T follicular helper cell (primary cell): ENCODE results near the gene B4GALT4.
"Not testable (repeated sequence)": the region's sequence is repeated elsewhere in the genome, so short reads cannot be mapped to it uniquely, and the experiment has no call there.

ENCODE experiments used
- DNase-seq: peaks from one replicate; pipeline ENCODE4 v3.0.0-alpha.2; 2020; ENCODE audit warnings: low read depth

B4GALT4 gene

DNA sequence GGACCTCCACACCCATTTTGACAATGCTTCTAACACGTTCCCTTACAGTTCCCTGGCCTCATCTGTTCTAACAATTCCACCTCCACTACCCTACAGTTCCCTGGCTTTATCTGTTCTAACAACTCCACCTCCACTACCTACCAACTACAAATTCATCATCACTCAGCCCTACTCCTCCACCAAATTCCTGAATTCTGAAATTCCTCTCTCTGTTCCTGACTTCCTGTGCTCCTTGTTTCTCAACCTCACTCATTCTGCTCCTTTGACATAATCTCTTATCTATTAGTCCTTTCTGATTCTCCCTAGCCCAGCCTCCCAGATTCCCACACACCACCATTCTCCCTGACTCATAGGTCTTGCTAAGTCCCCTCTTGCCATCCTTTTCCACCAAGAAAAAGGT, 44.8 kb downstream of the B4GALT4 start:
- no peak for DNase-seq

DNA sequence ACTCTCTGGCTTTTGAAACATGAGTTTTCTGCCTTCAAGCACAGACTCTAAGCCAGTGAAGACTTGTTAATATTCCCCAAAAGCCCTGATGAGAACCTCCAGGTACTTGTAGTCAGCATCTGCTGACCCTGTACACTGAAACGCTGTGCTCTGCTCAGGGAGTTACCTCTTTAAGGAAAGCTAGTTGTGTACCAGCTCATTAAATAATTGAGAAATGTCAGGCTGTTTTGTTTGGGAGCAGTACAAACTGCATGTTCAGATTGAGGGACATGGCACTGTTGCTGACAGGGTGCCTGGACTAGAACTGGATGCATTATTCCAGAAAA, 45.6 kb downstream of the B4GALT4 start:
- no peak for DNase-seq

DNA sequence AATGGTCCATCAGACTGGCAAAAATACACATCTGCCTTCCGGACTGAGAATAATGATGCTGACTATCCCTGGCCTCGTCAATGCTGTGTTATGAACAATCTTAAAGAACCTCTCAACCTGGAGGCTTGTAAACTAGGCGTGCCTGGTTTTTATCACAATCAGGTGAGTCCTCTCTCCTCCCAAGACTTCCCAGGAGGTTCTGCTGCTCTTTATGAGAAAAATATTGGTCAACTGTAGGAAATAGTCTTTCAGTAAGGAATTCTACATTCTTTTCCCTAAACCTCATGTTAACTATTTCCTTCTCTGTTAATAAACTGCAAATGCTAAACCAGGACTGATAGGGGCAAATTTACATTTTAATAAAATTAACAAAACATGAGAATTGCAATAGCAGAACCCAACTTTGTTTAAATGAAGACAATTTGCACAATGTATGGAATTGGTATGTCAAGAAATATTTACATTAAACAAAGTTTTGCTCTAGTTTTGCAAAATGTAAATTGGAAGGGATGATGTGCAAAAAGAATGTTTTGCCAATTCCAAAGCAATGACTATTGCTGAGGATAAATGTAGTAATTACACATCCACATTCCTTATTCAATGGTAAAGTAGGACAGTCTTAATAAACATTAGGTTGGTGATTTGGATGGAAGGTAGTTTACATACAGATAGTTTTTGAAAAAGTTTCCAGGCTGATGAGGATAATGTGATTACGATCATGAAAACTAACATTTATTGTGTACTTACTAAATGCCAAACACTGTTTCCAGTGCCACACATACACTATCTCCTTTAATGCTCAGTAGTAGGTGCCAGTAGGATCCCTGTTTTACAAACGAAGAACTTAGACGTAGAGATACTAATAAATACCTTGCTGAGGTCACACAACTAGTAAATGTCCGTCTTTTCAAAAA, 46.2 kb downstream of the B4GALT4 start:
- DNase-seq = no peak

DNA sequence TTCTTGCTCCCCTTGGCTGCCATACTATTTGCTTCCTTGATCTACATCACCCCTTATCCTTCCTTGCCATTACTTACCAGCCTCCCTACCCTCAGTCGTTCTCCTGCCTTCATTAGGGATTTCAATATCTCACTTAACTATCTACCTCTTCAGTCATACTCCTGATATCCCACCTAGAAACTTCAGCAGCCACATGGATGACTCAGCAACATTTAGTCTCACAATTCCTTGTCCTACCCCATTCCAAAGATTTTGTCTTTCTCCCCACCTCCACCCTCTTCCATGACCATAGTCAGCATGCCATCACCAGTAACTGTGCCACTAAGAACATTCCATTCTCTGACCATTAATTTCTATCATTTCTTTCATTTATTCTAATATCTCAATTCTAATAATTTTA, 48.9 kb downstream of the B4GALT4 start:
- no peak for DNase-seq

DNA sequence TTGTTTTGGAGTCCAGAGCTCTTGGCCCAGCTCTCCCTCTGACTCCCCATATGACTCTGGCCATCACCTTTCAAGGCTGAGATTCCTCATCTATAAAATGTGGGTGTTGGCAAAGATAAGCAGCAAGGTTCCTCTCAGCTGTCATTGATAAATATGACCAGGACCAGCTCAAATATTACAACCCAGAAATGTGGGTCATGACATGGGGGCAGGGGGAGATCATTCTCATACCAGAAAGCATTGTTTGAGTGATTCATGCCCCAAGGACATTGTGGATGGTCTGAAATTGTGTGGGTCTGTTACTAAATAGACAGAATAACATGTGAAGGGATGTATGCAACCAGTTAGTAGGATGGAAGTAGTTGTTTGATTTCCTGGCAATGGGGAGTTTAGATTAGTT, 53.4 kb downstream of the B4GALT4 start:
- DNase-seq = no peak

DNA sequence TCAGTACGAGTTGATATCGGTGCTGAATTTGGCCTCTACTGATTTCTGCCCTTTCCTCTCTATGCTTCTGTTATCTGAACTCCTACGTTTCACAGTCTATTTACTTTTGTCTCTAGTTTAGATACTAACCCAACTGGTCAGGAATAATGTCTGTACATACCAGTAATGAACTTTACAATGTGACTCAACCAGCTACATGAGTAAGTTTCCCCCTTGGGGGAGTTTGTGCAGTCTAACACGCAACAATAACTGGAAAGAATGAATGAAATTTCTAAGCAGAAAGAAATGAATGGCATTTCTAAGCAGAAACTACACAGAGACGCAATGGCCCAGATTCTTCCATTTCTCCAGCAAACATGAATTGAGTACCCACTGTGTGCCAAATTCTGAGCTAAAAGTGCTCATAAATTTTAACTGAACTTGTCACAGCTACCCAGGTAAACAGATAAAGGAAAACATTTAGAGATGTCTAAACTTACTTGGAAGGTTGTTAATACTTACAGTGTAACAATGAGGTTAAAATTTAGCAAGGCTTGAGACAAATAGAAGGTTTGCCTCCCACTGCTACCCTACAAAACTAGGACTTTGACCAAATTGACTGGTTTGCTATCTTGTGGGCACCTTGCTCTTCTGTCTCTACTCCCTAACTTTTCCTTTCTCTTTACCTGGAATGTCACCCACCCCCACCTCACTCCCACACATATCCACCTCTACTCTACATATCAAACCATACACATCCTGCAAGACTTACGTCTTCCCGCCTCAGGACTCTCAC, 55.7 kb downstream of the B4GALT4 start:
- DNase-seq = no peak

DNA sequence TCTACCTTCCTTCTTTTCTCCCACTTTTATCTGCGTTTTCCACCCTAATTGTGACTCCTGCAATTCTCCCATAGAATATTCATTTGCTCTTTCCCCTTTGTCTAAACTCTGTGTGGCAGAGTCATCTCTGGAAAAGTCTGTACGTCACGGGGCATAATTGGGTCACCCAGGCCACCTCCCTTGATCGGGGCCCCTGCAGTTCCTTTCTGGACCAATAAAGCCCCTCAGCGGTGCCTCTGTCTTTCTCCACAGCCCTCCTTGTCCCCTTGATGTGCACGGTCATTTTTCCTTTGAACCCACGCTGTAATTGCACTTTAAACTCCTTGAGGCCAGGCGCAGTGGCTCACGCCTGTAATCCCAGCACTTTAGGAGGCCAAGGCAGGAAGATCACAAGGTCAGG, 56.6 kb downstream of the B4GALT4 start:
- DNase-seq = no peak

DNA sequence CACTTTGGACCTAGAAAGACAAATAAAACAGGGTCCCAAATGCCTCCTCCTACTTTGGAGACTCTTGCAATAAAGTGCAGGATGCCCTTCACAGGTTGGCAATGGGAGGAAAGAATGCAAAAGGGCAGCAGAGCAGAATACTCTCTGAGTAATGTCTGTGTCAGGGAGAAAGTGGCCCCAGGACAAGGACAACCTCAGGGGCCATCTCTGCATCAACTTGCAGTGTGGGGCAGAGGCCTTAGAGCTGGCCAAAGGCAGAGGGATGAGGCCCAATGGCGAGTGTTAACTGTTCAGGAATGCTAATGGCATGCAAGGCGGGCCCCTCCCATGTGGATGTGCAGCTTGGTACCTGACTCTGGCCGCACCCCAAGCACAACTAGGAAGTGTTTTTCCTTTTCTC, 58.9 kb downstream of the B4GALT4 start:
- no peak for DNase-seq

DNA sequence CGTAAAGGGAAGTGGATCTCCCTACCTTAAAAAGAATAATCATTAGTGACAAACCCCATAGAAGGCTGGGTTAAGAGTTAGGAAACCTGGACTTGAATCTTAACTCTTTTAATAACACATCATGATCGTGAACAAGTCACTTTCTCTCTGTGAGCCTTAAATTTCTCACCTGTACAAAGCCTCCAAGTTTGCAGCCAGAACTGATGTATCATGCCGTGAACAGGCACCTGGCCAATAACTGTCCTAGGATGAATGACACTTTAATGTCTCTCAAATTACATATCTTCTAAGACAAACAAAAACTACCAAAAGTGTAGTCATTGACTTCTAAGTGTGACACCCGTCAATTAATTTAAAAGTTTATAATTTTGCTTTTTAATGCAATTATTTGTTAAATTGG, 63.4 kb downstream of the B4GALT4 start:
- DNase-seq = no peak

DNA sequence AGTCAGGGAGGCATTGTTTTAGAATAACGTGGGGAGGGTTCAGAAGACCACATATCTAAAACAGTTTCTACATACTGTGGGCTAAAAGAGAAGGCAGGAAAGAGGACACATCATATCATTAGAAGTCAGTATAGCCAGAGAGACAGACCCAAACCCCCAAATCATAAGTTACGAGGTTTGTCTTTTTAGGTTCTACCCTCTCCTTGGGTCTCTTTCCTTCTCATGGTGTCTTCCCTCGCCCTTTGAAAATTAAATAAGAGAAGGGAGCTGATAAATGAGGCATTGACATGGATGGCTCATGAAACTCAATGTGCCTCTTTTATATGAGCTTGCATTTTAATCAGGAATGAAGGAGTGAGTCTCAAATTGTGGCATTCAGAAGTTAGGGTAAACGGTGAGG, 63.9 kb downstream of the B4GALT4 start:
- no peak for DNase-seq

DNA sequence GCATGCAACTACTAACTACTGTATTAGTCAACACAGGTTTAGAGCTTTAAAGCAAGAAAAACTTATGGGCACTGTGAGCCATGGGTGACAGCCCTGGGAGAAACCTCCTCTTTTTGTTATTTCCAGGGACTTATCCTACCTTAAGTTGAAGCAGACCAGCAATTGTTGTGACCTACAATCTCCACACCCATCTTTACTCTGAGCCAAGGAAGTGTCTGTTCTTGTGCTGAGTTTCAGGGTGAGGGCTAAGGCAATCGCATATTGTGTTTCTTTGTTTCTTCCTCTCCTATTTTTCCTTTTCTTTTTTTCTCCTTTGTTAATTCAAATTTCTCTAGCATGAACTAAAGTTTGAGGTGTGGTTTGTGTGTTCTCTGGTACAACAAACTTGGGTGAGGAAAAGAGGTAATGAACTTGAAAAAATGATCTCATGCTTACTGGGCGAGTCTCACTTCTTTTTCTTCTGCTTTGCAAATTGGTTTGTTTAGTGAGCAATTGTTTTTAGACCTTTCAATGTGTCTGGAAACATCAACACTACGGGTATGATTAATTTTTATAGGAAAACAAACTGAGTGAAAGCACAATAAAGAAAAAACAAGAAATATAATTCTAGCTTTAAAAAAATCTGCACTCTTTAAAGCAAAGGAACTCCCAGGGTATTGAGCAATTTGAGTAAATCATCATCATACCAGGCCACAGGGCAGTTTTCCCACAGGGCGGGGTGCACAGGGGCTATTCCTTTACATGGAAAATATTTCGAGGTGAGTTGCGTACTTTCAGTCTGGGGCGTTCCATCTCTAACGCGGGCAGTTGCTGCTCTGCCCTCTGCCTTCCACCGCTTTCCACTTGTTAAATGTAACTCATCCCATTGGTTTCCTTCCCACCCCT, 64.6 kb downstream of the B4GALT4 start:
- no peak for DNase-seq

DNA sequence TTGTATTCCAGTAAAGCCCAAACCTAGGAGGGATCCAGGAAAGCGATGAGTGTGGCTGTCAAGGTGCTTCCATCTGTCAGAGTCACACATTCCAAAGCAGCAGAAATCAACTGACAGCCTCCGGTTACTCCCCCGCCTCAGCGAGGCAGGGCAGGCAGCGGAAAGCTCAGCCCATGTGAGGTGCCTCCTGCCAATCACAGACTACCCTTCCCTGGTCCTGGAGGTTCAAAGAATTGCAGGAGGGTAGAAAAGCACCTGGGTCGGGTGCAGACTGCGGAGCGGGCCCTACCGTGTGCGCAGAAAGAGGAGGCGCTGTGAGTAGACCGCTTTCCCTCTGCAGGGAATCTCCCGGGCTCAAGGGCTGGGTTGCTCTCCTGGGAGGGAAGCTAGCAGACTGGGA, 67.4 kb downstream of the B4GALT4 start, which contains the start of gene UPK1B:
Gene UPK1B (plus strand): TSS at position 274 of the 400 bp plus-strand sequence. CDS start 13,144 bp downstream, outside the sequence.
- DNase-seq = no peak

DNA sequence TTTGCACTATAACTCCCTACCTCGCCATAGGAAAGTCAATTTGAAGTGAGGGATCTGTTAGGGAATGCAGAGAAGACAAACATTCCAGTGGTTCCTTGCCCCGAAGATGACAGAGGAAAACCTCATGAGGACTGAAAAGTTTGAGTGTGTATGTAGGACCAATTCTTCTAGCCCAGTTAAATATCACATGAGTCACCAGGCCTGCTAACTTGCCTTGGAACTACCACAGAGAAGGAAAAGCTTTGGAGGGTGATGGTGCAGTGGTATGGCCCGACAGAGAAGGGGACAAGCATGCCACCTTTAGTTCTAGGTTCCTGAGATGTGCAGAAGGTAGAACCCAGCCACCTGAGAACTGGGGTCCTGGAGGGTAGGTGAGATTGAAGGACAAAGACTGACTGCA, 69.9 kb downstream of the B4GALT4 start:
- DNase-seq = no peak

DNA sequence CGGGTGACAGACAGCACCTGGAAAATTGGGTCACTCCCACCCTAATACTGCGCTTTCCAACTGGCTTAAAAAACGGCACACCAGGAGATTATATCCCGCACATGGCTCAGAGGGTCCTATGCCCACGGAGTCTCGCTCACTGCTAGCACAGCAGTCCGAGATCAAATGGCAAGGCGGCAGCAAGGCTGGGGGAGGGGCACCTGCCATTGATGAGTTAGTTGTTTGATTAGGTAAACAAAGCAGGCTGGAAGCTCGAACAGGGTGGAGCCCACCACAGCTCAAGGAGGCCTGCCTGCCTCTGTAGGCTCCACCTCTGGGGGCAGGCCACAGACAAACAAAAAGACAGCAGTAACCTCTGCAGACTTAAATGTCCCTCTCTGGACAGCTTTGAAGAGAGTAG, 75.9 kb downstream of the B4GALT4 start:
- DNase-seq = not testable (repeated sequence)
